ENCODE data around the gene RUBCNL.

DNA sequence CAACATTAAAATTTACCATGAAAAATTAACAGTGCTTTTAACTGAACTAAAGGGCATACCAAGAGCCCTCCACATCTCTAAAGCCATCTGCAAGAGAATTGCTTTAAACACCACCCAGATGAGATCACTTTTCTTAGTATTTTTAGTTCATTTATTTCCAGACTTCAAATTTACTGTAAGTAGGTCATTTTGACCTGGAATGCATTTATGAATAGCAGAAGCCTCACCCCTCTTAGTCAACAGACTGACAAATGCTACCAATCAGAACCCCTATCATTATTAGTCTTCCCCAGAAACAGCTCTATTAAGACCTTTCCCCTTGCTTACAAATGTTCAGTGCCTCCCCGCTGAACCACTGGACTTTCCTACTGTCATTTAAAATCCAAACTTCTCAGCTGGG lies 27.3 kb downstream of the RUBCNL start:
- TF ChIP-seq CTCF (IDR thresholded peaks at IDR 0.05) = no peak
- TF ChIP-seq POLR2A (IDR thresholded peaks at IDR 0.05) = no peak

Data from lower leg skin (tissue), 3 donors.